Heart left ventricle (tissue), 13 donors: ENCODE data around the gene SCN1B.

Experiments used
- POLR2A ChIP-seq, 2 donors: fragments of 450-650 bp; IDR thresholded peaks; one replicate each; pipeline ENCODE4 v1.6.1; 2017; ENCODE audit warnings: antibody characterized with exemption in 2 of 2, mild to moderate bottlenecking in 2 of 2, moderate library complexity in 2 of 2
- TF ChIP-seq, protein P1 (sequence below), 12 donors: fragments of 200-600 bp; sonication (generic) in 4 of 12; IDR thresholded peaks; one replicate each; pipeline versions ENCODE4 v1.5.0 to v1.8.0; 2018 to 2022; ENCODE audit warnings: antibody characterized with exemption in 12 of 12, mild to moderate bottlenecking in 5 of 12
- donor health status: ischemic (EF 13 %, LVEDD 7.1; RV severe dilation, severe dysfunction).
- donor health status: DM: no; HTN: yes; CAD: no.
- donor health status: DM: no; HTN: no; CAD: no.
- donor health status: ischemic (EF 25% LVEDD 6.9; RV normal size, moderate dysfunction).
- donor health status: ischemic (EF 25% LVEDD 5.7; RV mildly dilated, moderate dysfunction).
- donor health status: ischemic (EF 35%, LVEDD 5.7; RV mildly dilated, moderate dysfunction).
- donor health status: nonischemic (EF 11% LVEDD 7.7; RV severe dilation, severe dysfunction).
- donor health status: DM: yes; HTN: yes; CAD: no.
- donor health status: PGD.
- donor health status: ischemic (EF 29% LVEDD 5.4; RV normal size, mild dysfunction).
- donor health status: nonischemic (EF 23%, LVEDD 6.1; RV moderate dilation, normal function).

DNA sequence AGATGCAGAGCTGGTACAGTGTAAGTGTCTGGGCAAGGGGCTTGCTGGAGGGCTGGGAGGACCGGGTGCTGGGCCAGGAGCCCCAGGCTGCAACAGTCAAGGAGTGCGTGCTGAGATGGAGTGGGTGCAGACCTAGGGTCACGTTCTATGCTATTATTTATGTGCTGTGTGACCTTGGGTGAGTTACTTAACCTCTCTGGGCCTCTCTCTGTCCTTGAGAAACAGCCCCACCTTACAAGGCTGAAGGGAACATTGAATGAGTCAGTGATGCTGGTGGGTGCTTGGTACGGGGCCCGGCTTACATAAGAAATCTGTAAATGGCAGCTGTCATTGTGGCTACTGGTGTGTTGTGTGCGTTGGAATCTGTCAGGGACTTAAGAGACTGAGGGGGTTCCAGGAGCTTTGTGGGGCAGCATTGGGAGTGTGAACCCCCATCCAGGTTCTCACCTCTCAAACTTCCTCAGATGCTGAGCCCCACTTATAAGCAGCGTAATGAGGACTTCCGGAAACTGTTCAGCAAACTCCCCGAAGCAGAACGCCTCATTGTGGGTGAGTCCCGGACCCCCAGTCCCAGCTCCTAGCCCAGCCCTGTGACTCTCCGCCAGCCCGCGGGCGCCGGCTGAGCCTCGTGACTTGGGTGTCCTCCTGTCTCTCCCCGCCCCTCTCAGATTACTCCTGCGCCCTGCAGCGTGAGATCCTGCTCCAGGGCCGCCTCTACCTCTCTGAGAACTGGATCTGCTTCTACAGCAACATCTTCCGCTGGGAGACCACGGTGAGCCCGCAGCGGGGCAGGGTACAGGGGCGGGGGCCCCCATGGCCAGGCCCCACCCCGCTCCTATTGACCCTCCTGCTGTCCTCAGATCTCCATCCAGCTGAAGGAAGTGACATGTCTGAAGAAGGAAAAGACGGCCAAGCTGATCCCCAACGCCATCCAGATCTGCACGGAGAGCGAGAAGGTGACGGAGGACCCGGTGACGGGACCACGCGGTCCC lies 20.6 kb upstream of the SCN1B start:
- TF ChIP-seq, protein P1, sequence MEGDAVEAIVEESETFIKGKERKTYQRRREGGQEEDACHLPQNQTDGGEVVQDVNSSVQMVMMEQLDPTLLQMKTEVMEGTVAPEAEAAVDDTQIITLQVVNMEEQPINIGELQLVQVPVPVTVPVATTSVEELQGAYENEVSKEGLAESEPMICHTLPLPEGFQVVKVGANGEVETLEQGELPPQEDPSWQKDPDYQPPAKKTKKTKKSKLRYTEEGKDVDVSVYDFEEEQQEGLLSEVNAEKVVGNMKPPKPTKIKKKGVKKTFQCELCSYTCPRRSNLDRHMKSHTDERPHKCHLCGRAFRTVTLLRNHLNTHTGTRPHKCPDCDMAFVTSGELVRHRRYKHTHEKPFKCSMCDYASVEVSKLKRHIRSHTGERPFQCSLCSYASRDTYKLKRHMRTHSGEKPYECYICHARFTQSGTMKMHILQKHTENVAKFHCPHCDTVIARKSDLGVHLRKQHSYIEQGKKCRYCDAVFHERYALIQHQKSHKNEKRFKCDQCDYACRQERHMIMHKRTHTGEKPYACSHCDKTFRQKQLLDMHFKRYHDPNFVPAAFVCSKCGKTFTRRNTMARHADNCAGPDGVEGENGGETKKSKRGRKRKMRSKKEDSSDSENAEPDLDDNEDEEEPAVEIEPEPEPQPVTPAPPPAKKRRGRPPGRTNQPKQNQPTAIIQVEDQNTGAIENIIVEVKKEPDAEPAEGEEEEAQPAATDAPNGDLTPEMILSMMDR (IDR thresholded peaks at IDR 0.05) = no peak
- no peak for TF ChIP-seq POLR2A (IDR thresholded peaks at IDR 0.05)
